Glomerular endothelial cell (primary cell): ENCODE results near the gene HSD17B10. TPM values are rescaled to one million over a fixed set of nuclear protein-coding genes. Genes with fewer than 3 reads are reported as not detected.
"Not testable (repeated sequence)": the region's sequence is repeated elsewhere in the genome, so short reads cannot be mapped to it uniquely, and the experiment has no call there.

Source experiments
- DNase-seq: peaks from one replicate; pipeline ENCODE4 v3.0.0-alpha.2; 2011; ENCODE audit warnings: low read depth, low spot score; ENCODE audit errors: extremely low read depth
- total RNA-seq: library from RNA; depleted of rRNA; stranded (reverse); fragments of >200 nt; gene quantifications from 2 replicates; pipeline ENCODE4 v1.2.3, GENCODE V29; 2015

Gene HSD17B10
- 57.0 and 57.5 TPM in 2 replicates for total RNA-seq

DNA sequence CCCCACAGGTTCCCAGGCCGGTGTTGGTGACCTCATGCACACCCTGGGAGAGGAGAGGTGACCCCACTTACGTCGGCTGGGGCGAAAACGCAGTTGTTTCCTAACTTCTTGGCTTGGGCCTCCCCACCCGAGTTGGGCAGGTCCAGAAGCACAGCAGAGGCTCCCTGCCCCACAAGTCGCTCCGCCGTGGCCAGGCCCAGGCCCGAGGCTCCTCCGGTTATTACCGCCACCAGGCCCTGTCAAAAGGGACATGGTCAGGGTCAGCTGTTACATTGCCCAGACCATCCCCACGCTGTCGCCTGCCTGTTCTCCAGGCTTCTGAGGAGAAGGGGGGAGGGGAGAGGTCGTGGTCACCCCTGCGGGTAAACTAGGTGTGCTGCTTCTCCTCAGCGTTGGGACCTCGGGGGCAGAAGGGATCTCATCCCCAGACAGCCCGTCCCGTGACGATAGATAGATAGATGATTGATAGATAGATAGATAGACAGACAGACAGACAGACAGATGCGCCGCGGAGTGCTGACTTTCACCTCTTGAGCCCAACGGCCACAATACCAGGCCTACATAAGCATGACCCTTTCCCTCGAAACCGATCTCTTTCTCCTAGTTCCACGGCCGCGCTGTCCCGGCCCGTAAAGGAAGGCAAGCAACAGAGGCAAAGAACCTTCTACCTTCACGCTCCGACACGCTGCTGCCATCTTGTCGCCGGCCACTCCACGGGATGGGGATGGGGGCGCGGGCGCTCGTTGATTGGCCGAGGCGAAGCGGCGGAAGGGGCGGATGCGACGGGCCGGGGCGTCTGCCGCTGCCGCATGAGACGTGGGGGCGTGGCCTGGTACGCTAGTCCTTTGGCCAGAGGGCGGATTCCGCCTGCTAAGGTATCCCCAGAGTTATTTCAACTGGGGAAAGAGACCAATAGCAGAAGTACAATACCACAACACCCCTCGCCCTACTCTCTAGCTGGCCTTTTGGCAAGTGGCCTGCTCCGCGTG, at the start of gene HSD17B10:
HSD17B10 (minus strand) TSS at position 720 of the 989 bp plus-strand sequence; CDS start at position 695, 25 bp downstream.
- no peak for DNase-seq

DNA sequence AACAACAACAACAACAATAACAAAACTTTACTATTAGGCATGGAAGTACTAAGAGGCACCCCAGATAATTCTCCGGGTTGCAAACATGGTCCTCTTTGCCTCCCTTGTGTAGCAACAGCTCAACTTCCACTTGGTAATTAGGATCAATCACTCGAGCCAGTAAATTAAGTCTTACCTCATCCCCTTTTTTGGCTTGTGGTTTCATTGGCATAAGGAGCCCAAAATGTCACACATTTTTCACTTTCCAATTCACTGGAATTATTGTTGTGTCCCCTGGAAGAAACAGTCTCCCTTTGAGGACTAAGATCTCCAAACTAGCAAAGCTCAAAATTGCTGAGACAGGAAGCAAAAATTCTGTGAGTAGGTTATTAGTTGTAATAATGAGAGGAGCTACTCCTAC, 49.2 kb upstream of the HSD17B10 start:
- DNase-seq = no peak

DNA sequence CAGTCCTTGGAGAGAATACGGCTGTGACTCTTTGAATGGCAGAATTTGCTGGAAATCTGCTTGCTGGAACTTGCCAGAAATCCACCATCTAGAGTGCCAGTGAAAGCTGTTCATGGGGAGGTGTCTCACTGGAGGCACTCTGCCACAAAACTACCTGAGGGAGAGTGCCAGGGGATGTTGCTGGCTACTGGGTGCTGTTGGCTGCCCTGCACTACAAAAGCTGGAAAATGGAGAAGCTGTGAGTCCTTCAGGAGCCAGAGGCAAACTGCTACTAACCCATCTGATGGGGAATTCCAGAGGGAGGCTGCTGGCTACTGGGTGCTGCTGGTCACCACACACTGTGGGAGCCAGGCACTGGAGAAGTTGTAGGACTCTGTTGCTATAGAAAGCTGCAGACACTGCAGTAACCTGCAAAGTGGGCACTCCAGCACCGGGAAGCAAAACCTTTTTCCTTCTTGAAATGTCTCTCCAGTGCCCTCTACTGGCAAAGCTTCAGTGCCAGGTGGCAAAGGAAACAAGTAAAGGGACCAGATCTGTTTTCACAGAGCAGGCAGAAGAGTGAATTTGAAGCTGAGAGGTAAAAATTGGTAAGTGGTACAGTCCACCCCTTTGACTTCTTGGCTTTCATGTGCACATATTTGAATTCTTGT, 47.8 kb upstream of the HSD17B10 start:
- peak; percentile 18 for DNase-seq

DNA sequence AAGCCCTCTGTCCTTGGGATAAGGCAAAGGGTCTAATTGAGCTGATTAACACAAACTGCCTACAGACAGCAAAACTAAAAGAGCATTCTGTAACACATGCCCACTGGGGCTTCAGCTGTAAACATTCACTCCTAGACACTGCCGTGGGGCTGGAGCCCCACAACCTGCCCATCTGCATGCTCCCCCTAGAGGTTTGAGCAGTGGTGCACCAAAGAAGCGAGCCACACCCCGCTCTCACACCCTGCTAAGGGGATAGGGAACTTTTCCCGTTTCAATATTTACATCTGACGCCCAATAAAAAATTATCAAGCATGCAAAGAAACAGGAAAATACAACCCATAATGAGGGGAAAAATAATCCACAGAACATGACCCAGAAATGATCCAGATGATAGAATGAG, 46.9 kb upstream of the HSD17B10 start:
- no peak for DNase-seq

DNA sequence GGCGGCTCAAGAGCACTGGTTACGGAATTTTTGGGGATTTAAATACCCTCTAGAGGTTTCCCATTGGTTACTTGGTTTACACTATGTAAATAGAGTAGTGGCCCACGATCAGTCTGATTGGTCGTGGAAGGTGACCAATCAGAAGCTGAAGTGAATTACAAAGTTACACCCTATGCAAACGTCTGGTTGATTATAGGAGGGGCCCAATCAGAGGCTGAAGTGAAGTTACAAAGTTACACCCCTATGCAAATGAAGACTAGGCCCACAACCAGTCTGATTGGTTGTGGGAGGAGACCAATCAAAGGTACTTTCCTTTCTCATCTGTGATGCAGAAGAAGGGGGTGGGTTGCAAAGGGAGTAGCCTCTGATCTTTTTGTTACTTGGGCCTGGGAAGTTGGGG, 45.1 kb upstream of the HSD17B10 start:
- no peak for DNase-seq

DNA sequence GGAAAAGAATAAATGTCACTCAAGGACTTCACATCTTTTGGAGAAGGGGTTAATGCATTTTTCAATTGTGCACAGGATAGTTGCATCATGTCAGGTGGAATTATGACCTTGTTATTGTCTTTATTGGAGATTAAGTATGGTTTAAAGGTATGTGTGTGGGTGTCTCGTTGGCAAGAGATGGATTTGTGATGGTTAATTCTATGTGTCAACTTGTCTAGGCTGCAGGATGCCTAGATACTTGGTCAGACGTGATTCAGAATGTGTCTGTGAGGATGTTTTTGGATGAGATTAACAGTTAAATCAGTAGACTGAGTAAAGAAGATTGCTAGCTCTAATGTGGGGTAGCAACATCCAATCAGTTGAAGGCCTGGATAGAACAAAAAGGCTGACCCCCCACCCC, 42.2 kb upstream of the HSD17B10 start:
- DNase-seq = no peak

DNA sequence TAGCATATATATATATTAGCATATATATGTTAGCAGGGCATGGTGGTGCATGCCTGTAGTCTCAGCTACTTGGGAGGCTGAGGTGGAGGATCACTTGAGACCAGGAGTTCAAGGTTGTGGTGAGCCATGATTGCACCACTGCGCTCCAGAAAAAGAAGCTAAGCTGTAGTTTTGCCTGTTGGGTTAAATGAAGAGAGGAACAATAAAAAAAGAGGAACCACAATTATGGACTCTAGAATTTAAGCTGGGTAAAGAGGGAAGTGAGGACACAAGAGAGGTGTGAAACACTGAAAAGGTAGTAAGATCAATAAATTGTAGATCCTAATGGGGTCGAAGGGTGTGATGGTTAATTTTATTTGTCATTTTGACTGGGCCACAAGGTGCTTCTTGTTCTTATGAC, 40.5 kb upstream of the HSD17B10 start:
- no peak for DNase-seq

DNA sequence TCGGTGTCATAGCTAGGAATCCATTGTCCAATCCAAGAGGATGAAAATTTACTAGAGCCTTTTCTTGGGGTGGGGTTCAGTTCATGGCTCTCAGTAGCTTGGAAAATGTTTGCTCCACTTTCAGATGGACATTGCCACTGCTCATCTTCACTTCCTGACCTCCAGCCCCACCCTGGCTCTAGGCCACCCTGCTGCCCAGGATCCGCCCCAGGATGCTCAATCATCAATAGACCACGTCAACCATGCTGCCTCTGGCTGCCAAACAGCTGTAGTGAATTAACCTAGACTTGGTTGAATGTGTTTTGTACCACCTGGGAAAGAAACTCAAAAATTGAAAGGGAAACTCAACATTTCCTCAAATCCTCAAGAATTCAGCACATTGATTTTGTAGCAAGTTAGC, 37.2 kb upstream of the HSD17B10 start:
- no peak for DNase-seq

DNA sequence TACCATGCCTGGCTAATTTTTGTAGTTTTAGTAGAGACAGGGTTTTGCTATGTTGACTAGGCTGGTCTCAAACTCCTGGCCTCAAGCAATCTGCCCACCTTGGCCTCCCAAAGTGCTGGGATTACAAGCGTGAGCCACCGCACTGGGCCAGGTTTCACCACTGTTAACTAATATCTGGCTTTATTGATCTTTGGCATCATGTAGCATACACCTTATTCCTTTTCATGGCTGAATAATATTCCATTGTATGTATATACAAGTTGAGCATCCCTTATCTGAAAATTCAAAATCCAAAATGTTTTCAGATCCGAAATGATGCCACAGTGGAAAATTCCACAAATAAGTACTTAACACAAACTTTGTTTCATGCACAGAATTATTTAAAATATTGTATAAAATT, 34.5 kb upstream of the HSD17B10 start:
- DNase-seq = not testable (repeated sequence)

DNA sequence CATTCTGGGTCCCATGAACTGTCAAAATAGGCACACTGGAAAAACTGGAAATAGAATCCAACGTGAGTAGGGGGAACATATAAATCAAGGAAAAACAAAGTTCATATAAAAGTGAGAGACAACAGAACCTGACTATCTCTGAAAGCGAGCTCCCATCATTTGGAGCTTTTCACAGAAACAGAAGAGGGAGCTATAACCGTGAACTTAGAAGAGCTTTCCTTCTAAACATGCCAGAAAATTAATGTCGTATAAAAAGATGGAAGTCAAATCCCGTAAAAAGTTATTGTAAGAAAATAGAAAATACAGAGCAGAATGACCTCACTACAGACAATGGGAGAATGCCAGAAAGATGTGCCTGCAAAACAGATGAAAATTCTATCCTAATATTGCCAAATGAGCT, 23.9 kb upstream of the HSD17B10 start:
- no peak for DNase-seq

DNA sequence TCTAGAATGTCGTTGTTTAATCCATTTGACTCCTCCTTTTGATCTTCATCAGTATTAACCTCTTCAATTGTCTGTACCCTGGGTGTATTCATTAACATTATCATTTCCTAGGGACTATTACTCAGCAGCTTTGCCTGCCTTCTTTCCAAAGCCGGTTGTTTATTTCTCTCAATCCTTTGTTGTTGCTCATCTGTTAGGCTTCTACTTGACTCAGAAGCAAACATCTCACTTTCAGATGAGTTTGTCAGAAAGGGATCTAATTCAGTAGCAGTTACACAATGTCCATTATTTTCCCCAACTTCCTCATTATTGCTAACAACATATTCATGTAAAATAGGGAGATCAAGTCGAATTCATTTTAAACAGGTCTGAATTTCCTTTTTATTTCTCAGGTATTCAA, 22.1 kb upstream of the HSD17B10 start:
- no peak for DNase-seq

DNA sequence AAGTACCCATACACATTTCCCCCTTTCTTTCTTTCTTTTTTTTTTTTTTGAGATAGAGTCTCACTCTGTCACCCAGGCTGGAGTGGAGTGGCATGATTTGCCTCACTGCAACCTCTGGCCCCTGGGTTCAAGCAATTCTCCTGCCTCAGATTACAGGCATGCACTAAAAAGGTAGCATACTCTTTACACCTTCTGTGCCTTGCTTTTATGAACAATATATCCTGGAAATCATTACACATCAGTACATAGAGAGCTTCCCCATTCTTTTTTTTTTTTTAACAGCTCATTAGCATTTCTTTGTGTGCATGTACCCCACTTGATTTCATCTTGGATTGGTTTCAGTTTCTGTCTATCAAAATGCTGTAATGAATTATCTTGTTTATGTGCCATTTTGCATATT, 18.6 kb upstream of the HSD17B10 start:
- no peak for DNase-seq

DNA sequence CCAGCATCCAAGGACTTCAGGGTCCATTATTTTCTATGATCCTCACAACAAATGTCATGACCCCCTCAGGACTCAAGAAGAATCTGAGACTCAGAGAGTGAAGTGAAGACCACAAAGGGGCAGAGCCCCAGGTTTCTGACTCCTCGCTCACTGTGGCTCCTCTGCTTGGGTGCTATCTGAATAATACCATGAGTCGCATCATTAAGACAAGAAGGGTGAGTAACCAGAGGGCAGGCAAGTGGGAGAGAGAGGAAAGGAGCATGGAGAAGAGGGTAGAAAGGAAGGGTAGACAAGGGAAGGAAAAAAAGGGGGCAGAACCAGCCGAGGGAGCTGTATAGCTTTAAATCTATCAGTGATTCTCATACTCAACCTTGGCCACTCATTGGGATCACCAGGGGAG, 15.5 kb upstream of the HSD17B10 start:
- no peak for DNase-seq

DNA sequence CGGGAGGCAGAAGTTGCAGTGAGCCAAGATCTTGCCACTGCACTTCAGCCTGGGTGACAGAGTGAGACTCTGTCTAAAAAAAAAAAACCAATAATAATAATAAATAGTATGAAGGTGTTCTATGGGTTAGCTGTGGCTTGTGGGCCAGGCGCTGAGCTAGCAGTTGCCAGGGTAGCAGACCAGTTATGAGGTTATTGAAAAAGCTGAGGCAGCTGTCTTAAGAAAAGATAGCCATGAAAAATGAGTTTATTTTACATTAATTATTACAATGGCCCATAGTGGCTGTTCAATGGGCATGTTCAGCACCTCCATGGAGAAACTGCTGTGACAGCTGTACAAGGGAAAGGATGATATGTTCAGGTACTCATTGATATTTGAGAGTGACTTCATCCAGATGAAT, 13.3 kb upstream of the HSD17B10 start:
- DNase-seq = no peak

DNA sequence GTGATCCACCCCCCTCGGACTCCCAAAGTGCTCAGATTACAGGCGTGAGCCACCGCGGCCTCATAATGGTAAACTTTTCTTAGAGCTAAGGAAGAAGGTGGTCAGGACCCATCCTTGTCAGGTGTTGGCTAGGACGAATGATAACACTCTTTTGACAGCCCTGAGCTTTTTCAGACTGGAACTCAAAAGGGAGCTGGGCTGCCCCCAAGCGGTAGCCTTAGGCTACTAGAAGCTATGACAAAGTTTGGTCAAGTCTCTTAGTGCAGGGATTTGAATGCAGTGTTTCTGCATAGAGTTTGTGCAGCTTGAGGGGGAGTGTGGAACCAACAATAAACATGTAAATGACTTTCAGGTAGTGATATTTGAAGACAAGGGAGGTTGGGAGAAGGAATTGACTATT, 11.8 kb upstream of the HSD17B10 start:
- DNase-seq = no peak

DNA sequence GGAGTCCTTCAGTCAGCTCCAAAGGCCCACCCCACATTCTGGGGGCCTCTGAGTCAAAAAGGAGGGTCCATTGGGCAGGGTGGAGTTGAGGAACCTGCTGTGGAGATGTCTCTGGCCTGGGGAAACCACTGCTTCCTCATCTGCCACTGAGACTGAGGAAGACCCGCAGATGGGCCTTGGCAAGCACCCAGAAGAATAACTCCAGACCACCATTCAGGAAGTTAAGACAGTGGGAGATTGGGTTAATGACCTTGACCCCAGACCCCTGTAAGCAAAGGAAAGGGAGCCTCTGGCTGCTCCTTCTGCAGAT, 8.1 kb upstream of the HSD17B10 start:
- DNase-seq = no peak

DNA sequence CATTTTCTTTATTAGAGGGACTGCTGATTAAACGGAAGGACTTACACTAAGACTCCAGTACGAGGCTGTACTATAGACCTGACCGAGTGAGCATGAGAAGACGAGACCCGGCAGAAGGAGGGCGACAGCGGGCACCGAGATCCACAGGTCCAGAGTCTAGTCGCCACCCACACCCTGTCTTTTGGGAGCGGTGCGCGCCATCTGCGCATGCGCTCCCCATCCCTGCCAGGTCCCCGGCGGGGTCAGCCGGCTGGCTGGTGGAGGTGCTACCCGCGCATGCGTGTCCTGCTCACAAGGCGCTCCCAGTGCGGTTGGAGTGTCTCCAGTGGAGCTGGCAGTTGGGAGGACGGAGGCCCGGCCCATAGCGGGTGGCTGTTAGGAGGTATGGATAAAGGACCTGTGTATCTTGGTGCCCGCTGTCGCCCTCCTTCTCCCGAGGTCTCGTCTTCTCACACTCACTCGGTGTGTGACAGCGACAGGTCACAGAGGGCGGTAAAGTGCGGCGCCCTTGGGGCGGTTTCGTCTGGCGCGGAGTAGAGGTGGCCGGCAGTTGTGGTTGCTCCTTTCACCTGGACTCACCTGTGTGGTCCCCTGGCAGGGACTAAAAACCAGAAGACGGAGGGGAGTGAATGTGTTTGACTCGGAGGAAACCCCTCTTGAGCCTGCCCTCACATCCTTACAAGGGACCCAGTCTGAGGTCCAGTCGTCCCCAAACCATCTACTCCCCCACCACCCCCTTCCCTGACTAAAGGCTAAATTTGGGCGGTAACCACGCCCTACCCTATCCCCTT, 7.6 kb upstream of the HSD17B10 start:
- no peak for DNase-seq

DNA sequence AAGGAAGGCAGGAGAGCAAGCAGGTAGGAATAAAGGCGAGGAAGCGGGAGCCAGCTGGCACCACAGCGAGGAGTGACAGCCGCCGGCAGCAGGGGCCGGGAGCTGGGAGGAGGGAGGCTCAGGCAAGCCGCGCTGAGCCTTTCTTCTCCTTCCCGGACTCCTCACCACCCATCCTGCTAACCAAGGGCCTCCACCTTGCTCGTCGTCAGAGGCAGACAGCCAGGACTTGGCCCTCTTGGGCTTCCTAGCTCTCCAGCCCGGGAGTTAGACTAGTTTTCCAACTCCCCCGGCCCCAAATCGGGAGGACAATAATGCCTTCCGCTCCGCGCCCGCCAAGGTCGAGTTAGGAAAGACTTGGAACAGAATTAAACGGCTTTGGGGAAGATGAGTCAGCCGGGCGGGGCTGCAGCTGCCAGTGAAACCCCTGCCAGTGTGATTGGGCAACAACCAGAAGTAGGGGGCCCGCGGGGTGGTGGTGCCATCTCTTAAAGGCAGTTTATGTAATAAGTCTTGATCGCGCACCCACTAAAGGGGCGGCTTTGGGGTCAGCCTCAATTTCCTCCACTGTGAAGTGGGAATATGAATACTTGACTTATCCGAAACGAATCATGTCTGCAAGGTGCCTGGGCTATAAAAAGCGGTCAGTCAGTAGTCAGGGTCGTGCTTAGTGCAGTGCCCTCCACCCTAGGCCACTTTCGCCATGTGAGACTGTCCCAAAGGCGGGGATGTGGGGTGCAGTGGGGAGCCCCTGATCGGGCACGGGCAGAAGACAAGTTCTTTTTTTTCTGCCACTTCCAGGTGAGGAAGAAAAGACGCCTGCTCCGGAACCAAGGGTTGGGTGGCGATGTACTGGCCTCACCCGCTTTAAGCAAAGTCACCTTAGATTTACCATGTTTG, 6.7 kb upstream of the HSD17B10 start:
- no peak for DNase-seq

DNA sequence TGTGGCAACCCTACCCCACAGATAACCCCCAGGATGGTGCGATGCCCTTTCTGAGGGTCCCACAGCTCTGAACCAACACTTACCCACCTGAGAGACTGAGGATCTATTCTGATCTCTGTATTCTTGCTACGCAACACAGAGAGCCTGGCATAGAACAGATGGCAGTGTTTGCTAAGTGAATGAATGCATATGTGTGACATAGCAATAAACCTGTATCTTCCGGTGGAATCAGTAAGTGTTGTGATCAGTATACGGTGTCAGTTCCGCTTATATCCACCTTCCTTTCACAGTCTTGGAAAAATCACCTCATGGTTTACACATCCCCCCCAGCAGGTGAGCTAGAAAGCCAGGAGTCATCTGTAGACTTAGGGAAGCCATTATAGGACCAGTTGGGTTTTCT, 5.9 kb upstream of the HSD17B10 start:
- DNase-seq = no peak

DNA sequence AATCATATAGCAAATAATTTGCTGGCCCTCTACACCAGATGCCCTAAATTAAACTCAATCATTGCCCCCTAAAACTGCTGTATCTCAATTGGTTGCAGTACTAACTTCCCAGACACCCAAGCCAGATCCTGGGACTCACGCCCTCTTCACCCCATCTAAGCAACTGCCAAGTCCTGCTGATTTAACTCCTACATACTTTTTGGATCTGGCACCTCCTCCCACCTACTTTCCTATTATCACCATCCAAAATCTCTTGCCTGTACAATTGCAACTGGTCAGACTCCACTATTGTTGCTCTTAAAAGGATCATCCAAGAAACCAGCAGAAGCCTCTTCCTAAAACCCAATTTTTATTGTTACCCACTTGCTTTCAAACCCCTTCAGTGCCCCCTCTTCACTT, 4.7 kb upstream of the HSD17B10 start:
- DNase-seq = no peak
